HG02943 (cell line): ENCODE results near the gene MX1.
"Not testable (repeated sequence)": the region's sequence is repeated elsewhere in the genome, so short reads cannot be mapped to it uniquely, and the experiment has no call there.

Source experiments
- ATAC-seq: cut with Tn5 transposase; IDR thresholded peaks from one replicate; pipeline ENCODE4 v1.9.1; 2021; ENCODE audit warnings: mild to moderate bottlenecking, low read depth, moderate library complexity; ENCODE audit not compliant: unreplicated experiment

The MX1 gene

DNA sequence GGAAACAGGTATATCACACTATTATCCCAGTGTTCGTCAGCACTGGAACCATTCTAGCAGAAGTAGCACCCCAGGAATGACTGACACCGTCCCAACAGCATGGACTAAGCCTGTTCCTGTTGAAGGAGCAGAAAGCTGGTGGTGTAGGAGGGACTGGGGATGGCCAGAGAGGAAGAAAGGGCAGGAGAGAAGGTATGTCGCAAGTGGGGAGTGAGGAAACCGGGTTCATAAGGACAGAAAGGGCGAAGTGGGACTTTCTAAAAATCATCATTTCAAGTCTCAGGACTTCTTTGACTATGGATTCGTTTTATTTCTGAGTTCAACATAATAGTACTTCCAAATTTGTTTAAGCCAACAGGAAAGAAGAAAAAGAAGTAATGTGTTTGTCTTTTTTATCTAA, 19.7 kb upstream of the MX1 start:
- ATAC-seq: no peak

DNA sequence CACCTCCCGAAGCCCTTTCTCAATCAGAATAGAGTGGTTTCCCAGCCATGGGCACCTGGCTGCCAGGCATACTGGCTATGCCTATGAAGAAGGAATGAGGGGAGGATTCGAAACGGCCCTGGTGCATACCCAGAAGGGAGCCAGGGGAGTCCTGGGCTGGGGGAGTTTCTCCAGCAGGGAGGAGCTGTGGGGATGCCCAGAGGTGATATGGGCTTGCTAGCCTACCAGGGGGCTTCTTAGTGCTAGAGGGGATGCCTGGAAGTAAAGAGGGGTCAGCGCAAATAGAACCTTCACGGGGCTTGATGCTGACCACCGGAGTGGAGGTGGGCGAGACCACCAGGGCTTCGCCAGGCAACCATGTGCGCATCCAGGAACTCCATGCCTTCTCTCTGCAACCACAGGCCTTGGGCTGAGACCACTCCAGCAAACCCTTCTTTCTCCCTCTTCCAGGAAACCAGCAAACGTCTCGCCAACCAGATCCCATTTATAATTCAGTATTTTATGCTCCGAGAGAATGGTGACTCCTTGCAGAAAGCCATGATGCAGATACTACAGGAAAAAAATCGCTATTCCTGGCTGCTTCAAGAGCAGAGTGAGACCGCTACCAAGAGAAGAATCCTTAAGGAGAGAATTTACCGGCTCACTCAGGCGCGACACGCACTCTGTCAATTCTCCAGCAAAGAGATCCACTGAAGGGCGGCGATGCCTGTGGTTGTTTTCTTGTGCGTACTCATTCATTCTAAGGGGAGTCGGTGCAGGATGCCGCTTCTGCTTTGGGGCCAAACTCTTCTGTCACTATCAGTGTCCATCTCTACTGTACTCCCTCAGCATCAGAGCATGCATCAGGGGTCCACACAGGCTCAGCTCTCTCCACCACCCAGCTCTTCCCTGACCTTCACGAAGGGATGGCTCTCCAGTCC, 18.2 kb upstream of the MX1 start:
- no peak for ATAC-seq

DNA sequence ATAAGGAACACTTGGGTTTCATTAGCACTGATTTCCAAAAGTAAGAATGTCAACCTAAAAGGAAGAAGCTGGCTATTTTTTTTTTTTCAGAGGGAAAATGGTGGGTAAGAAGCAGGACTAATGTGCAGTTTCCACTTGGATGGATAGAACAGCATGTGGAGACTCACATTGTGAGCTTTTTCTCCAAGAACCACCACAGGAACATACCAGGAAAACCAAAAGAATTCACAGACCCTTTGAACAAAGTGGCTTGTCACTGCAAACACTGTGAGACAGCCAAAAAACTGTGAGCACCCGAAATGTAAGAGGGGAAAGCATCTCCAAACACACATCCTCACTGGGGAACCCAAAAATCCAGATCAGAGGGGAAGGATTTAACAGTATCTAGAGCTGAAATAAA, 15.7 kb upstream of the MX1 start:
- no peak for ATAC-seq

DNA sequence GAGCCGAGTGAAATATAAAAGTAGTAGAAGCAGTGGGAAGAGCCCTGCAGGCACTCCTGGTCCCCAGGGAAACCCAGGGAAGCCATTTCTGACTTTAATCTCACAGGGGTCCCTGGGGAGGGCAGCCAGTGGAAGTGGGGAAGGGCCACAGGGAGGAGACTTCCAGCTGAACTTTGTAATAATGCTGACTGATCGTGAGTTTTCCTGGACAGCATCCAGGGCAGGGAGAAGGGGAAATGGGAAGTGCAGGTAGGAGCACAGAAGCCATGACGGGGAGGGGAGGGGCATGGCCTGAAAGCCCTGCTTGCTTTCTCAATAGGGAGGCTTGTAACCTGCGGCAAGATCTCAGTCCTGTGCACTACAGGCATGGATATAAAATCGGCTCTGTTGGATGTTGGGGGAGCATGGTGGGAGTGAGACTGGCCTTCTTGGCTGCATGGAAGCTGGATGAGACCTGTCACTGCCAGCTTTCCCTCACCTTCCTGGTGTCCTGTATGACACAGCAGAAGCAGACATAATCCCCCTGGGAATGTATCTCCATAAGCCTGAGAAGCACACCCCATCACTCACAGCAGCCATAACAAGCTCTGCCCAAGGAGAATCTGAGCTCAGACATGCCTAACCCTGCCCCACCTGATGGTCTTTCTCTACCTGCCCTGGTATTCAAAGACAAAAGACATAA, 15.1 kb upstream of the MX1 start:
- no peak for ATAC-seq

DNA sequence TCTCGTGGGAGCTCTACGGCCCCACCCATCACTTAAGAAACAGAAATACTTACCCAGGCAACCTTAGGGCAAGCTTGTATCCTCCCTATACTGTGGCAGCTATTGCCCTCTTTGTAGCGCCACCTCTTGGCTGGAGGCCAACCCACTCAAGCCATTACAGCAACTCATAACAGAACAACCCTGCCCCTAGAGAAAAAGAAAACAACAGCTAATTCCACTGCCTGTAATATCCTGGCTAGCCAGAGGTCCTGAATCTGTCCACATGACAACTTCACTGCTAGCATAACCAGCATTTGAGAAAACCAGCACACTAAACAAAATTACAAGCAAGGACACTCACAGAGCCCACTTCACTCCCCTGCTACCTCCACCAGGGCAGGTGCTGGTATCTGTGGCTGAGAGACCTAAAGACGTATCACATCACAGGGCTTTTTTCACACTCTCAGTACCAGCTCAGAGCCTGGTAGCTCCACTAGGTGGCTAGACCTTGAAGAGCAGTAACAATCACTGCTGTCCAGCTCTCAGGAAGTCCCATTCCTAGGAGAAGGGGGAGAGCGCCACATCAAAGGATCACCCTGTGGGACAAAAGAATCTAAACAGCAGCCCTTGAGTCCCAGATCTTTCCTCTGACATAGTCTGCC, 14.5 kb upstream of the MX1 start:
- no peak for ATAC-seq

DNA sequence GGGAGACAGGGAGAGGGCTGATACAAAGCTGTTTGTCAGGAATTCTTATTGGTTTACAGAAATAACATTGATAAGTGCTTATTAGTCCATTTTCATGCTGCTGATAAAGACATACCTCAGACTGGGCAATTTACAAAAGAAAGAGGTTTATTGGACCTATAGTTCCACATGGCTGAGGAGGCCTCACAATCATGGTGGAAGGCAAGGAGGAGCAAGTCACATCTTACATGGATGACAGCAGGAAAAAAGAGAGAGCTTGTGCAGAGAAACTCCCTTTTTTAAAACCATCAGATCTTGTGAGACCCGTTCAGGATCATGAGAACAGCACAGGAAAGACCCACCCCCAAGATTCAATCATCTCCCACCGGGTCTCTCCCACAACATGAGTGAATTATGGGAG, 8.5 kb upstream of the MX1 start:
- ATAC-seq: not testable (repeated sequence)

DNA sequence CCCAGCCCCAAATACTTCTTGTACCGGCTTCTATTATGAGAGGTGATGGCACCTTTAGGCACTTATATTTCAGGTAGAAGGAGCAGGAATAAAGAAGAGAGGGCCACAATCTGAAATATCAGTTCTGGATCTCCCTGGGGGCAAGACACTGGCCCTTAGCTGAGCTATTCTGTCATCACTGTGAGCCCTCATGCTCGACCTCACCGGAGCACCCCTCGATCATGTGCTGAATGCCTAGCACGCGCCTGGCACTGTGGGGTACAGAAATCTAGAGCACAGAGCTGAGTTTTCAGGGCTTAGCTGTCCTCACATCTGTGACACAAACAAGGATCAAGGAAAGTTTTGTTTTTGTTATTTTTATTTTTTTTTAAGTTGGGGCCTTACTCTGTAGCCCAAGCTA, 7.6 kb upstream of the MX1 start:
- ATAC-seq: no peak

DNA sequence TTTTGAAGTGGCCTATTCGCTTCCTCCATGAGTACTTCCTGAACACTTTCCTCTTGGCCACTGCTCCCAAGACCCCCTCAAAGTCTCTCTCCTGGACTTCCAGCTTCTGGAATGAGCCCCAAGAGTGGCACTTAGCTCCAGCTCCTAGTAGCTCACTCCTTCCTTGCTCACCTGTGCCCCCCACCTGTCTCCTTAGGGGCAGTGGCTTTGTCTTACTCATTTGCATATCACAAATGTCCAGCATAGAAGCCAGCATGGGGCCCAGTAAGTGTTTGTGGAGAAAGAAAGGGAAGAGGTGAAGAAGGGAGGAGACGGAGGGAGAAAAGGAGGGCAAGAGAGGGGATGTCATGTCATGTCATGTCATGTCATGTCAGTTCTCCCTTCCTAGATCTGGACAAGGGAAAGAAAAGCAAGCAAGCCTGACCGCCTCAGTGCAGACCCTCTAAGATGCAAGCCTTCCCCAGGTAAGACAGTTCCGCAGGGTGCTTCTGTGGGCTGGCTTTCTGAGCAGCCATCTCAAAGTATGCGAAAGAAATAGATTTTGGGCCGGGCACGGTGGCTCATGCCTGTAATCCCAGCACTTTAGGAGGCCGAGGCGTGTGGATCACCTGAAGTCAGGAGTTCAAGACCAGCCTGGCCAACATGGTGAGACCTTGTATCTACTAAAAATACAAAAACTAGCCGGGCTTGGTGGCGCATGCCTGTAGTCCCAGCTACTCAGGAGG, 6.9 kb upstream of the MX1 start:
- ATAC-seq: no peak

DNA sequence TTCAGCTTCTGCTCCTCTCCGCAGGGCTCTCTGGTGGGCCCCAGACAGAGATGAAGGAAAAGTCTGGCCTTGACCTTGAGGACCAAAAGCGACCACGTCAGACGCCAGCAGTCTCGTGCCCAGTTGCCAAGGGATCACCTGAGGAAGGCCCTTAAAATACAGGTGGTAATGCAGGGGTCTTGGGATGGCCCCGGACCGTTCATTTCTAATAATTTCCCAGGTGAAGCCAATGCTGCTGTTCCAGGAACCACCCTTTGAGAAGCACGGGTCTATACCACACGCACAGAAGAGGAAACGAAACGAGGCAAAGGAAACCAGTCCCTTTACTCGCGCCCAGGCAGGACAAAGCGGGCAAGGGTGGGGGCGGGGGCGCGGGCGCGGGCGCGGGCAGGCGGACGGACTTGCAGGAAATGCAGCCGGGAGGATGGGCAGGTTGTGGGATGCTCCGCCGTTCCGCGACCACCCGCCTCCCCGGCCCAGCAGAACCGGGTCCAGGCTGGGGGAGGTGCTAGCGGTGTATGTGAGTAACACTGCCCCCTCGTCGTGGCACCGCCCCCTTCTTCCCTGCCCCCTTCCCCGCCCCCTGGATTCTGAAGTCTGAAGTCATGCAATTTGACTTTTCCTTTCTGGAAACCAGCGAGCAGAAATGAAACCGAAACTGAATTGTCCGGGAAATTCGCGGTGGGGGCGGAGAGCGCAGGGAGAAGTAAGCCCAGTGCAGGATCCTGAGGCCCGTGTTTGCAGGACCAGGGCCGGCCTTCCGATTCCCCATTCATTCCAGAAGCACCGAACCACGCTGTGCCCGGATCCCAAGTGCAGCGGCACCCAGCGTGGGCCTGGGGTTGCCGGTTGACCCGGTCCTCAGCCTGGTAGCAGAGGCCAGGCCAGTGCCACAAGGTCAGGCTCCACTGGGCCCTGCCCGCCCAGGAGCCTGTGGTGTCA, 5.8 kb upstream of the MX1 start:
- ATAC-seq: peak; percentile 84

DNA sequence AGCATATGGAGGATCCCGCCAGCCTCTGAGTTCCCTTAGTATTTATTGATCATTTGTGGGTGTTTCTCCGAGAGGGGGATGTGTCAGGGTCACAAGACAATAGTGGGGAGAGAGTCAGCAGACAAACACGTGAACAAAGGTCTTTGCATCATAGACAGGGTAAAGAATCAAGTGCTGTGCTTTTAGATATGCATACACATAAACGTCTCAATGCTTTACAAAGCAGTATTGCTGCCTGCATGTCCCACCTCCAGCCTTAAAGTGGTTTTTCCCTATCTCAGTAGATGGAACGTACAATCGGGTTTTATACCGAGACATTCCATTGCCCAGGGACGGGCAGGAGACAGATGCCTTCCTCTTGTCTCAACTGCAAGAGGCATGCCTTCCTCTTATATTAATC, 5.0 kb upstream of the MX1 start:
- ATAC-seq: not testable (repeated sequence)

DNA sequence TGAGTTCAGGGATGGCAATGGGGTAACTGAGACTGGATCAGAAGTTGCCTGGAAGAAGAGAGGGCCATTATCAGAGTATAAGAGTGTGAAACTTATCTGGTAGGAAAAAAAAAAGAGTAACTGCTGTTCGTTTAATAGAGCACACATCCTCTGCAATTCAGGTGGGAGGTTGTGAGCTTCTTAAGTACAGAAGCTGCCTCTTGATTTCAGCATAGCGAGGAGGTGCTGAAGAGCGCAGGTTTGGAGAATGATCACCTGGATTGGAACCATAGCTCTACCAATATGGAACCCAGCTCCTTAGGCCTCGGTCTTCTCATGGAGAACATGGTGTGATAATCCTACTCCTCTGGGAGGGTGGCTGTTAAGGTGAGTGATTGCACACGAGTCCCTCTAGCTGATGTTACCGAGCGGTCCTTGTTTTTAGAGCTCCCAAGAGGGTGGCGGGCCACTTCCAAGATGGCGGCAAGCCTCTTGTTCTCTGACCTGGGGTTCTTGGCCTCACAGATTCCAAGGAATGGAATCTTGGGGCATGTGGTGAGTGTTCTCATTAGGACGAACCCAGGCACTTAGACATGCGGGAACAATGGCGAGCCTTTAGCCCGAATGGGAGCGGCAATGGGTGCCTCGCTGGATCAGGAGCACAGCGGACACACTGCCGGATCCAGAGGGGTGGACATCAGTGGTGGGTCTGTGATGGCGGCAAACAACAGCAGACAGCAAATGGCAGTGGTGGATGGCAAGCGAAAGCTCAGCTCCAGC, 3.3 kb upstream of the MX1 start:
- ATAC-seq: no peak

DNA sequence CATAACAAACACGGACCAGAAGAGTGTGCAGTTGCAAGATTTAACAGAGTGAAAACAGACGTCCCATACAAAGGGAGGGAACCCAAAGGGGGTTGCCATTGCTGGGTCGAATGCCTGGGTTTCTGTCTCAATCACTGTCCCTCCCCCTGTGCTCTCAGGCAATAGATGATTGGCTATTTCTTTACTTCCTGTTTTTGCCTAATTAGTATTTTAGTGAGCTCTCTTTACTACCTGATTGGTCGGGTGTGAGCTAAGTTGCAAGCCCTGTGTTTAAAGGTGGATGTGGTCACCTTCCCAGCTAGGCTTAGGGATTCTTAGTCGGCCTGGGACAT, 2.8 kb upstream of the MX1 start:
- ATAC-seq: not testable (repeated sequence)

DNA sequence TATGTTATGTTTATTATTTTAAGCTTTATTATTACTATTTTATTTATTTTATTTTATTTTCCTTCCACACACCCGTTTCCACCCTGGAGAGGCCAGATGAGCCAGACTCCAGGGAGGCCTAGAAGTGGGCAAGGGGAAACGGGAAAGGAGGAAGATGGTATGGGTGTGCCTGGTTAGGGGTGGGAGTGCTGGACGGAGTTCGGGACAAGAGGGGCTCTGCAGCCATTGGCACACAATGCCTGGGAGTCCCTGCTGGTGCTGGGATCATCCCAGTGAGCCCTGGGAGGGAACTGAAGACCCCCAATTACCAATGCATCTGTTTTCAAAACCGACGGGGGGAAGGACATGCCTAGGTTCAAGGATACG, 468 bp upstream of the MX1 start:
- ATAC-seq: no peak

DNA sequence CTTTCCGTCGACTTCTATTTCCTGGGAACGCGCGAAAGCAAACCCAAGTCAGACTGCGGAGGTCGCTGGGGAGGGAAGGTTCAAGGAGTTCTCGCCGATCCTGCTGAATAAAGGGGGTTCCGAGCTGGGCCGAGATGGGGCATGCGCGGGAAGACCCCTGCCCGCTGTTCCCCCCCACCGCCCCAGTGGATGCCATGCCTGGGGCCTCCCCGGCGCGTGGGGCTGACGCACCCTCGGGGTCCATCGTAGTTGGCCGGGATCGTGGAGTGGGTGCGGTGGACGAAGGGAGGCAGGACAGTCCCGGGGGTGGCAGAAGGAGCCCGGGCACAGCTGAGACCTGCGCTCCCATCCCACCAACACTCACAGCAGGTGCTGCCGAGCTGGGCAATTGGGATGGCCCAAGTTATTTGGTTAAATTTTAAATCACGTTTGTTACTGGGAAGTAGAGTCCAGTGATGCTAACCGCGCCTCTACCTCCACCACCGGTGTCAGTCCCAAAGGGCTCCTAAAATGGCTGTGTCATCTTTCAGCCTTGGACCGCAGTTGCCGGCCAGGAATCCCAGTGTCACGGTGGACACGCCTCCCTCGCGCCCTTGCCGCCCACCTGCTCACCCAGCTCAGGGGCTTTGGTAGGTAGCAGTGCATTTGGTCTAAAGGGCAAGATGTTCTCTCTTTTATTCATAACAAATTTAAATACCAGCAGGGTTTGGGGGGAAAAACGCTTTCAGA, 801 bp downstream of the MX1 start:
- no peak for ATAC-seq

DNA sequence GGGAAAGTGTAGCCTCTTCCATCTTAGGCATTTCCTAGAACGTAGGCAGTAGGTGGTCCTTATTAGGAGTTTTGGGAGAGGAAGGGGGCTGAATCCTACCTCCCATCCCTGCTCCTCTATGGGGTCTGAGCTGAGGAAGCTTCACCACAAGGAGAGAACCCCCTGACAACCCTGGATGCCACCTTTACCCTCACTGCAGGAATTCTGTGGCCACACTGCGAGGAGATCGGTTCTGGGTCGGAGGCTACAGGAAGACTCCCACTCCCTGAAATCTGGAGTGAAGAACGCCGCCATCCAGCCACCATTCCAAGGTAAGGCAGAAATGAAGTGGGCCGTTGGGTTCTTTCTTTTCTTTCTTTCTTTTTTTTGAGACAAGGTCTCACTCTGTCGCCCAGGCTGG, 1.5 kb downstream of the MX1 start:
- no peak for ATAC-seq

DNA sequence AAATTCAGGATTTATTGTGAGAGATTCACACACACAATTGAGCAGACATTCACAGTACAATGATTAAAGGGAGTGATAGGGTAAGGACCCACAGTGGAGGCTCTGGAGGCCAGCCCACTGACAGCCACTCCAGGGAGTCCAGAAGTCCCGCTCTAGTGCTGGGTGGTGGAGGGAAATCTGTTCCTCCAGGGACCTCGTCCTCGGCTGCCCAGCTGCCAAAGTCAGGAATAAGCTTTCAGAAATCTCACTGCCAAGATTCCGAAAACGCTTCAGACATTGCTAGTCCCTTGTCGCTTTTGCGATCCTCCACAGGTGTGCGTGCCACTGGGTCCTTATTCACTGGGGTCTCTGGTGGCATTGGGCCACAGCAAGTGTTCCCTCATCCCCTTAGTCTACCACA, 2.3 kb downstream of the MX1 start:
- ATAC-seq: no peak

DNA sequence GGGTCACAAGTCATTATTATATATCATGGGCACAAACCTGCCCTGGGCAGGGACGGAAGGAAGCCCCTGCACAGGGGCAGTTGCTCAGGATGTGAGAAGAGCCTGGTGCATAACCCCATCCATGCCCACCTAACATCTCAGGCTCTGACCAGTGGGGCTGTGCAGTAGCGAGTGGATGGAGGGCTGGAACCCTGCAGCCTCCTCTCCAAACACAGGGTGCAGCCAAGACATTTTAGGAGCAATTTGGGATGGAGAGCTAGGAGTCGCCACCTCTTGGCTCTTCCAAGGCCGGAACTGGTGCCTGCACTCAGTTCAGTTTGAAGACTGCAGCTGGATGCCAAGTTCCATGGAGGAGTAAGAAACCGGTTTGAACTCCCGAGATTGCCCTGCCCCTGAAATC, 2.8 kb downstream of the MX1 start:
- ATAC-seq: no peak

DNA sequence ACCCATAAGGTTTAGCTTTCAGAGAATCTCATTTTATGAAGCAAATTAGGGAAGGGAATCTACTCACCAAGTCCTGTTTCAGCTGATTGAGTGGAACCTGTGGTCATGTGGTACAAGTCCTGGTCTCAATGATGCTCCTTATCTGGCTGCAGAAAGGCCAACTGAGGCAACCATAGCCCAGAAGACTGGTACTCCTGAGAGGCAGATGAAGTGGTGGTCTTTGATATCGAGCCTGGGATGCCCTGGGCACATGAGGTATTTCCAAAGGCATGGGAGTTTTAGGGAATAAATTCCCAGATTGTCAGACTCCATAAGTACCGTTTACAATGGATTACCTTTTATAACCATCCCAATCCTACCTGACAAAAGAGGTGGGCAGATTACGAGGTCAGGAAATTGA, 3.3 kb downstream of the MX1 start:
- no peak for ATAC-seq
